Measurements from ENCODE around the gene MDK. TPM values are rescaled to one million over a fixed set of nuclear protein-coding genes. Genes with fewer than 3 reads are reported as not detected.
A peak's percentile ranks its signal among the peaks of the same experiment; 100 is the strongest.

Gene MDK
- total RNA-seq, 1 experiment from 2014 or later = 699 TPM

GRCh38 chr11:46348566-46349401, 32.7 kb upstream of the MDK start:
- POLR2A ChIA-PET = interaction anchor here (1.1 kb wide), 1 partner anchor 105 kb away, joined by 7 read pairs; no protein-coding TSS in a partner anchor
- no peaks in the 10 kb centered on the region for H3K27me3 Mint-ChIP-seq (ENCODE audit: insufficient read depth, unreplicated experiment)

GRCh38 chr11:46350695-46351094, 30.8 kb upstream of the MDK start:
- Mint-ChIP-seq H3K27ac (ENCODE audit: unreplicated experiment) (no peak overlapping the region), H3K4me3 (ENCODE audit: unreplicated experiment) (no peak overlapping the region), H3K4me1 (ENCODE audit: low read depth, unreplicated experiment) (peaks cover 7% of the 10 kb centered on the region), H3K9me3 (ENCODE audit: unreplicated experiment) (no peaks in the 10 kb centered on the region), H3K27me3 (ENCODE audit: insufficient read depth, unreplicated experiment) (no peaks in the 10 kb centered on the region), H3K36me3 (ENCODE audit: insufficient read depth, unreplicated experiment) (peaks cover 12% of the 10 kb centered on the region)
- no peak for TF ChIP-seq CTCF (IDR thresholded peaks at IDR 0.05; ENCODE audit: insufficient read depth in 1 of 2, low read depth in 1 of 2, low read length in 1 of 2, severe bottlenecking in 1 of 2, unreplicated experiment in 1 of 2)
- intact Hi-C loops (cut with micrococcal nuclease; ENCODE audit: unreplicated experiment) = no loop called here
- BruUV-seq (replicated peaks) = no TSS peak
- POLR2A ChIA-PET = interaction anchor here (0.6 kb wide), 1 partner anchor 41 kb away, joined by 4 read pairs; the partner anchor contains the start of gene CHRM4
- peaks cover 2% of the 10 kb centered on the region; the same call in 1 of the 2 replicates for H3K36me3 ChIP-seq (ENCODE audit: control insufficient read depth, insufficient read depth, low read length)
- H3K9me3 ChIP-seq = no peaks in the 10 kb centered on the region
- no peaks in the 10 kb centered on the region for H3K27me3 ChIP-seq (replicated peaks; ENCODE audit: control insufficient read depth, insufficient read depth, low read length)
- no peak overlapping the region for H3K4me3 ChIP-seq (ENCODE audit: low read depth, low read length)
- H3K4me1 ChIP-seq = peaks cover 11% of the 10 kb centered on the region; the same call in 1 of the 2 replicates
- no peak for DNase-seq
- CTCF ChIA-PET = no interaction called here

More at GRCh38 chr11:46348566-46349401, 32.7 kb upstream of the MDK start:
- H3K36me3 ChIP-seq (ENCODE audit: control insufficient read depth, insufficient read depth, low read length) = peaks cover 2% of the 10 kb centered on the region; the same call in 1 of the 2 replicates
- no peak for DNase-seq
- no peaks in the 10 kb centered on the region for H3K27me3 ChIP-seq (replicated peaks; ENCODE audit: control insufficient read depth, insufficient read depth, low read length)
- intact Hi-C loops (cut with micrococcal nuclease; ENCODE audit: unreplicated experiment) = no loop called here
- no TSS peak for BruUV-seq (replicated peaks)
- Mint-ChIP-seq H3K36me3 (ENCODE audit: insufficient read depth, unreplicated experiment) (peaks cover 6% of the 10 kb centered on the region), H3K4me1 (ENCODE audit: low read depth, unreplicated experiment) (peaks cover 12% of the 10 kb centered on the region), H3K9me3 (ENCODE audit: unreplicated experiment) (no peaks in the 10 kb centered on the region), H3K4me3 (ENCODE audit: unreplicated experiment) (peak overlapping the region; percentile 75), H3K27ac (ENCODE audit: unreplicated experiment) (peak overlapping the region; percentile 36)
- H3K4me1 ChIP-seq = peaks cover 11% of the 10 kb centered on the region; the same call in 1 of the 2 replicates
- H3K4me3 ChIP-seq (ENCODE audit: low read depth, low read length) = peak overlapping the region; percentile 99
- TF ChIP-seq CTCF (IDR thresholded peaks at IDR 0.05; ENCODE audit: insufficient read depth in 1 of 2, low read depth in 1 of 2, low read length in 1 of 2, severe bottlenecking in 1 of 2, unreplicated experiment in 1 of 2) = no peak
- CTCF ChIA-PET = interaction anchor here (0.7 to 1.2 kb wide), 2 partner anchors 9 to 201 kb away, joined by 3 to 4 read pairs; no protein-coding TSS in a partner anchor
- H3K9me3 ChIP-seq = no peaks in the 10 kb centered on the region

GRCh38 chr11:46351148-46351547, 30.3 kb upstream of the MDK start:
- Histone ChIP-seq H3K9me3 (no peaks in the 10 kb centered on the region), H3K4me1 (peaks cover 11% of the 10 kb centered on the region; the same call in 1 of the 2 replicates), H3K4me3 (ENCODE audit: low read depth, low read length) (no peak overlapping the region), H3K27me3 (replicated peaks; ENCODE audit: control insufficient read depth, insufficient read depth, low read length) (no peaks in the 10 kb centered on the region), H3K36me3 (ENCODE audit: control insufficient read depth, insufficient read depth, low read length) (peaks cover 2% of the 10 kb centered on the region; the same call in 1 of the 2 replicates)
- Mint-ChIP-seq H3K36me3 (ENCODE audit: insufficient read depth, unreplicated experiment) (peaks cover 15% of the 10 kb centered on the region), H3K9me3 (ENCODE audit: unreplicated experiment) (no peaks in the 10 kb centered on the region), H3K27me3 (ENCODE audit: insufficient read depth, unreplicated experiment) (no peaks in the 10 kb centered on the region), H3K4me3 (ENCODE audit: unreplicated experiment) (no peak overlapping the region), H3K4me1 (ENCODE audit: low read depth, unreplicated experiment) (peaks cover 7% of the 10 kb centered on the region), H3K27ac (ENCODE audit: unreplicated experiment) (no peak overlapping the region)
- intact Hi-C loops (cut with micrococcal nuclease; ENCODE audit: unreplicated experiment) = no loop called here
- DNase-seq = no peak
- no TSS peak for BruUV-seq (replicated peaks)
- ChIA-PET CTCF (interaction anchor here (1.3 kb wide), 1 partner anchor 41 kb away, joined by 5 read pairs; no protein-coding TSS in a partner anchor), POLR2A (interaction anchor here (0.6 kb wide), 1 partner anchor 40 kb away, joined by 4 read pairs; the partner anchor contains the start of gene CHRM4)
- no peak for TF ChIP-seq CTCF (IDR thresholded peaks at IDR 0.05; ENCODE audit: insufficient read depth in 1 of 2, low read depth in 1 of 2, low read length in 1 of 2, severe bottlenecking in 1 of 2, unreplicated experiment in 1 of 2)

Measured in Caco-2 (cell line).